Activated B cell treated with CpG ODN at 0.5 μM for 24 hours (primary cell): ENCODE results near the gene GMNC. TPM values are rescaled to one million over a fixed set of nuclear protein-coding genes. Genes with fewer than 3 reads are reported as not detected.

Experiments used
- ATAC-seq: fragments of 200-7000 bp; cut with Tn5 transposase; one replicate; pipeline ENCODE4 v1.10.0; 2021; ENCODE audit warnings: low read depth, mild to moderate bottlenecking, moderate library complexity
- CTCF ChIA-PET: fragments of 350-600 bp; sonication (Branson Sonifier 250); formaldehyde crosslinking; loops from one replicate; lab custom pipeline; 2021; ENCODE audit warnings: antibody characterized with exemption; lab: Charles Lee
- POLR2A ChIA-PET: fragments of 350-600 bp; sonication (Branson Sonifier 250); formaldehyde crosslinking; loops from one replicate; lab custom pipeline; 2021; ENCODE audit warnings: antibody characterized with exemption; lab: Charles Lee
- DNase-seq: peaks from one replicate; pipeline ENCODE4 v3.0.0; 2022
- H3K27ac Mint-ChIP-seq: one replicate; pipeline ENCODE4 v1.8.0; 2020; ENCODE audit warnings: mixed read lengths
- H3K27me3 Mint-ChIP-seq: one replicate; pipeline ENCODE4 v1.8.0; 2021; ENCODE audit warnings: mixed read lengths
- H3K36me3 Mint-ChIP-seq: one replicate; pipeline ENCODE4 v1.8.0; 2021; ENCODE audit warnings: low read depth, mixed read lengths
- H3K4me1 Mint-ChIP-seq: one replicate; pipeline ENCODE4 v1.8.0; 2021; ENCODE audit warnings: mixed read lengths
- H3K4me3 Mint-ChIP-seq: one replicate; pipeline ENCODE4 v1.8.0; 2020; ENCODE audit warnings: mild to moderate bottlenecking, mixed read lengths
- H3K9me3 Mint-ChIP-seq: one replicate; pipeline ENCODE4 v1.8.0; 2020; ENCODE audit warnings: mixed read lengths
- CTCF ChIP-seq: fragments of 200-600 bp; IDR thresholded peaks from one replicate; pipeline ENCODE4 v1.8.0; 2022; ENCODE audit warnings: antibody characterized with exemption, mild to moderate bottlenecking
- intact Hi-C: fragments of 100-400 bp; cut with micrococcal nuclease; formaldehyde crosslinking; loops from one replicate; pipeline ENCODE4 v1.15.1; 2024
- total RNA-seq: library from RNA; stranded (reverse); gene quantifications from 2 replicates; pipeline ENCODE4 v1.2.3, GENCODE V29; 2022

The GMNC gene
- total RNA-seq, 1 donor from 2014 or later, result not detected

DNA sequence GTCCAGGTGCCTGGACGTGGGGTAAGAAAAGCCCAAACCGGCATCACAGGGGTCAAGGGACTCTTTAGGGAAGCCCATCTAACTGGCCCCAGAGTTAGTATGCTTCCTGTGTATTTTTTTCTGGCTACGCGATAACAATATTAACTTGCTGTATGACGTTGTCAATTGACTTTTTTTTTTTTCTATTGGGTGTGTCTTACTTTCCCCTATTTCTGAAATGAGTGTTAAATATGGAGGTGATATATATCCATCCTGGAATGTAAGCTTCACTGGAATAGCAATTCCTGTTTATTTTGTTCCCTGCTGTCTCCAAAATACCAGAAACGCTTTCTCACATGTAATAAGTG lies 598 bp upstream of the GMNC start:
- H3K9me3 Mint-ChIP-seq, result no peaks in the 10 kb centered on the region
- no peaks in the 10 kb centered on the region for H3K36me3 Mint-ChIP-seq
- no peak for TF ChIP-seq CTCF
- intact Hi-C loops, result no loop called here
- DNase-seq (no peak), ATAC-seq (no peak)
- no peak overlapping the region for H3K27ac Mint-ChIP-seq
- peaks cover 10% of the 10 kb centered on the region for H3K4me1 Mint-ChIP-seq
- ChIA-PET POLR2A (no interaction called here), CTCF (no interaction called here)
- peak overlapping the region; percentile 62 for H3K4me3 Mint-ChIP-seq
- peaks cover 46% of the 10 kb centered on the region for H3K27me3 Mint-ChIP-seq

DNA sequence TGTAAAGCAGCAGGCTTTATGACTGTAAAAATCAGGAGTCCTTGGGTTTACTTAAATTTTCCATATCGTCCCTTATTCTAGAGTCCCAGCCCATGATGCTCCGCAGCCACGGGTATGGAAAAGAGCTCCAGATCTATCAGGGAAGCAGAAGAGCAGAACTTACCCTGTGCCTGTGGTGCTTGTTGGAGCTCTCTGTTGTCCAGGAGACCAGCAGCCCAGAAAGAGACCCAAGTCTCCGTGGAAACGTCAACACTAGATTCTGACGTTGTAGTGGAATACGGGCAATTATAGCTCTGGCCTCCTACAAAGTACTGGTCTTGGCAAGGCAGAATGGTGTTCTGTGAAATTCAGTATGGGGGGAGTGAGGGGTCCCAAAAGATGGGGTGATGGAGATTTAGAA lies 2.0 kb downstream of the GMNC start:
- DNase-seq (no peak), ATAC-seq (no peak)
- ChIA-PET CTCF (no interaction called here), POLR2A (no interaction called here)
- intact Hi-C loops, result no loop called here
- TF ChIP-seq CTCF, result no peak
- H3K27ac Mint-ChIP-seq, result no peak overlapping the region
- no peak overlapping the region for H3K4me3 Mint-ChIP-seq
- peaks cover 10% of the 10 kb centered on the region for H3K4me1 Mint-ChIP-seq
- no peaks in the 10 kb centered on the region for H3K9me3 Mint-ChIP-seq
- H3K36me3 Mint-ChIP-seq, result no peaks in the 10 kb centered on the region
- H3K27me3 Mint-ChIP-seq, result peaks cover 37% of the 10 kb centered on the region

DNA sequence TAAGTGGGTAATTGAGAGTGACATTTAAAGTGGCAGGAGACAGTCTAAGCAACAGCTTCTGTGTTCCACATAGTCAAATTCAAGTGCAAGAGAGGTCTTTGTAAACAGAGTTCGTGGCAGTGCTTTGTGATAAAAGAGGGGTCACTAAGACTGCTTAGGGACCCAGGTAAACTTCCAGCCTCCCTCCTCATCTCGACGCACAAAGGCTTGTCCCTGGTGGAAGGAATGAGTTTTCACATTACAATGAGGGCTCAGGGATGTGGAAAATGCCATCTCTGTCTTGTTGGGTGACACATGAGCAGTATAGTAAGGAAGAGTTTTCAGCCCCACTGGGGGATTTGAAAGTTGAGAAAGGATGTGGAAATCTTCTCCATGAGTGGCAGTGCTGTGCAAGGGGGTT lies 7.3 kb downstream of the GMNC start:
- H3K27me3 Mint-ChIP-seq, result peaks cover under 1% of the 10 kb centered on the region
- CTCF ChIA-PET, result no interaction called here

DNA sequence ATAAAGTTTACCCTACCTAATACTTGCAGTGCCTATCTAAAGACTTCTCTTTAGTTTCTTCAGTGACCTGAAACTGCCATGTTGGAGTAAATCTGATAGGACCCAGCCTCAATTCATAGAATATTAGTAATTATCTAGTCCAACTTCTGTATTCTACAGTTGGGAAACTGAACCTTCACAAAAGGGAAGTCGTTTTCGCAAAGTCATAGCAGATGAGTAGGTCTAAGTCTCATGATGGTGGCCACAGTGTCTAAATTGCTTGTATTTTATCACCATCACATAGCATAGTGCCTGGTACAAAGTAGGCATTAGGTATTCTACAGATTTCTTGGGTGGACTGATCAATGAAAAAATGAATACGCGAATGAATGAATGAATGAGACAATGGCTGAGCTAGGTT lies 8.4 kb downstream of the GMNC start:
- no peak overlapping the region for H3K4me3 Mint-ChIP-seq
- no peak for ATAC-seq
- intact Hi-C loops, result no loop called here
- TF ChIP-seq CTCF, result no peak
- POLR2A ChIA-PET, result no interaction called here
- H3K36me3 Mint-ChIP-seq, result no peaks in the 10 kb centered on the region
- no peak overlapping the region for H3K27ac Mint-ChIP-seq
- H3K27me3 Mint-ChIP-seq, result no peaks in the 10 kb centered on the region
- CTCF ChIA-PET, result no interaction called here
- H3K9me3 Mint-ChIP-seq, result no peaks in the 10 kb centered on the region
- DNase-seq, result no peak
- H3K4me1 Mint-ChIP-seq, result no peaks in the 10 kb centered on the region

More for the DNA sequence above, 7.3 kb downstream of the GMNC start:
- H3K36me3 Mint-ChIP-seq, result no peaks in the 10 kb centered on the region
- ATAC-seq (no peak), DNase-seq (no peak)
- H3K4me1 Mint-ChIP-seq, result no peaks in the 10 kb centered on the region
- no peak overlapping the region for H3K4me3 Mint-ChIP-seq
- POLR2A ChIA-PET, result no interaction called here
- intact Hi-C loops, result no loop called here
- no peaks in the 10 kb centered on the region for H3K9me3 Mint-ChIP-seq
- no peak for TF ChIP-seq CTCF
- no peak overlapping the region for H3K27ac Mint-ChIP-seq

DNA sequence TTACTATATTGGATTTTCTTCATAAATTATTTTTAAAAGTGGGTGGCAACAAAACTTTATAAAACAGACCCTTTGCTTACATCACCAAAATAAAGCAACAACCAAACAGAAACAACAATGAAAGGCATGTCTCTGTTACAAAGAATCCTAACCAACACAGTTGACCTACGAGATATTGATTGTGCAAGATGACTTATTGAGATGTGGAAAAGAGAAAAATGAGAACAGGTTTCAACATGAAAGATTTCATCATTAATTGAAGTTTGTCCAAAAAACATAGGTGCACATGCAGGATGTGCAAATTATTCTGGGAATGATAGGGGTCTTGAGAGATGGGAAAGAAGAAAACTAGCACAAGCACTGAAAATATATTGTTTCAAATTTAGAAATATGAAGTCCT lies 9.0 kb downstream of the GMNC start:
- no peak for ATAC-seq
- no peak overlapping the region for H3K4me3 Mint-ChIP-seq
- POLR2A ChIA-PET, result no interaction called here
- no peak for DNase-seq
- no peak for TF ChIP-seq CTCF
- CTCF ChIA-PET, result no interaction called here
- no peaks in the 10 kb centered on the region for H3K4me1 Mint-ChIP-seq
- no peak overlapping the region for H3K27ac Mint-ChIP-seq
- no peaks in the 10 kb centered on the region for H3K9me3 Mint-ChIP-seq
- no peaks in the 10 kb centered on the region for H3K36me3 Mint-ChIP-seq
- peaks cover under 1% of the 10 kb centered on the region for H3K27me3 Mint-ChIP-seq
- intact Hi-C loops, result no loop called here
